Ishikawa (cell line): ENCODE results near the gene ERN1.

ENCODE experiments used
- CEBPB ChIP-seq: IDR thresholded peaks from 2 replicates; pipeline ENCODE4 v1.6.1; 2012
- CREB1 ChIP-seq: IDR thresholded peaks from 2 replicates; pipeline ENCODE4 v1.6.1; 2012; ENCODE audit warnings: low read depth
- EGR1 ChIP-seq: IDR thresholded peaks from 2 replicates; pipeline ENCODE4 v1.6.1; 2012
- EP300 ChIP-seq: IDR thresholded peaks from 2 replicates; pipeline ENCODE4 v1.6.1; 2012; ENCODE audit warnings: borderline replicate concordance
- FOXM1 ChIP-seq: IDR thresholded peaks from 2 replicates; pipeline ENCODE4 v1.6.1; 2012; ENCODE audit warnings: low read depth, borderline replicate concordance
- MAX ChIP-seq: IDR thresholded peaks from 2 replicates; pipeline ENCODE4 v1.6.1; 2012
- NFIC ChIP-seq: IDR thresholded peaks from 2 replicates; pipeline ENCODE4 v1.6.1; 2012
- RAD21 ChIP-seq: IDR thresholded peaks from 2 replicates; pipeline ENCODE4 v1.6.1; 2012; ENCODE audit warnings: low read depth
- REST ChIP-seq: IDR thresholded peaks from 2 replicates; pipeline ENCODE4 v1.6.1; 2012; ENCODE audit warnings: low read depth, mild to moderate bottlenecking
- TAF1 ChIP-seq: IDR thresholded peaks from 2 replicates; pipeline ENCODE4 v1.6.1; 2012; ENCODE audit warnings: low read depth, mild to moderate bottlenecking
- TCF12 ChIP-seq: IDR thresholded peaks from 2 replicates; pipeline ENCODE4 v1.6.1; 2012; ENCODE audit warnings: low read depth
- TEAD4 ChIP-seq: IDR thresholded peaks from 2 replicates; pipeline ENCODE4 v1.6.1; 2012
- USF1 ChIP-seq: IDR thresholded peaks from 2 replicates; pipeline ENCODE4 v1.6.1; 2012
- YY1 ChIP-seq: IDR thresholded peaks from 2 replicates; pipeline ENCODE4 v1.6.1; 2012; ENCODE audit warnings: low read depth
- ZBTB7A ChIP-seq: IDR thresholded peaks from 2 replicates; pipeline ENCODE4 v1.6.1; 2012; ENCODE audit warnings: low read depth

Gene ERN1

GRCh38 chr17:64174686-64175456, 44.9 kb upstream of the ERN1 start:
- TF ChIP-seq MAX (no peak), REST (no peak), TCF12 (no peak), CEBPB (no peak), TEAD4 (no peak), EGR1 (no peak), RAD21 (no peak), TAF1 (no peak), CREB1 (no peak), EP300 (no peak), USF1 (no peak), NFIC (no peak)

DNA sequence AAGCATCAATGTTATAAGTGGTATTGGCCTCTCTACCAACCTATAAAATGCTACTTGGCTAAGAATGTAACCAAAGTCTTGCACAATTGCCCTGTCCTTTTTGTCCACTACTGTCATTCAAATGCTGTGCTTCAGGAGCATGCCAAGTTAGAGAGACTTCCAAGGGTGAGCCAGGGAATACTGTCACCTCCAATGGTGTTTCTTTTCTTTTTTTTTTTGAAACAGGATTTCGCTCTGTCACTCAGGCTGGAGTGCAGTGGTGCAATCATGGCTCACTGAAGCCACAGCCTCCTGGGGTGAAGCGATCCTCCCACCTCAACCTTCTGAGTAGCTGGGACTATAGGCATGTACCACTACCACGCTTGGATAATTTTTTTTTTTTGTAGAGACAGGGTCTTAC, 43.7 kb upstream of the ERN1 start:
- TF ChIP-seq CEBPB = peak; percentile 30; the same call in 1 of the 2 replicates
- no peak for TF ChIP-seq NFIC

- TF ChIP-seq EGR1 = no peak
- TF ChIP-seq ZBTB7A = no peak
- TF ChIP-seq REST = no peak
- TF ChIP-seq MAX = no peak
- no peak for TF ChIP-seq RAD21
- TF ChIP-seq FOXM1 = no peak
- no peak for TF ChIP-seq TCF12
- no peak for TF ChIP-seq TEAD4
- TF ChIP-seq CREB1 = no peak
- TF ChIP-seq USF1 = no peak
- TF ChIP-seq YY1 = no peak
- no peak for TF ChIP-seq TAF1
- TF ChIP-seq CEBPB = no peak
- TF ChIP-seq EP300 = no peak
- TF ChIP-seq NFIC = no peak
Measured at GRCh38 chr17:64172510-64172909, 42.6 kb upstream of the ERN1 start.

- TF ChIP-seq YY1 (no peak), REST (no peak), NFIC (no peak), RAD21 (no peak), EGR1 (no peak), CREB1 (no peak), EP300 (no peak), MAX (no peak), TCF12 (no peak), ZBTB7A (no peak), TAF1 (no peak), TEAD4 (no peak), USF1 (no peak), CEBPB (no peak), FOXM1 (no peak)
Measured at GRCh38 chr17:64171041-64171440, 41.1 kb upstream of the ERN1 start.
